Measurements from ENCODE around the gene C12orf42.
"Not testable (repeated sequence)": the region's sequence is repeated elsewhere in the genome, so short reads cannot be mapped to it uniquely, and the experiment has no call there.

The C12orf42 gene

DNA sequence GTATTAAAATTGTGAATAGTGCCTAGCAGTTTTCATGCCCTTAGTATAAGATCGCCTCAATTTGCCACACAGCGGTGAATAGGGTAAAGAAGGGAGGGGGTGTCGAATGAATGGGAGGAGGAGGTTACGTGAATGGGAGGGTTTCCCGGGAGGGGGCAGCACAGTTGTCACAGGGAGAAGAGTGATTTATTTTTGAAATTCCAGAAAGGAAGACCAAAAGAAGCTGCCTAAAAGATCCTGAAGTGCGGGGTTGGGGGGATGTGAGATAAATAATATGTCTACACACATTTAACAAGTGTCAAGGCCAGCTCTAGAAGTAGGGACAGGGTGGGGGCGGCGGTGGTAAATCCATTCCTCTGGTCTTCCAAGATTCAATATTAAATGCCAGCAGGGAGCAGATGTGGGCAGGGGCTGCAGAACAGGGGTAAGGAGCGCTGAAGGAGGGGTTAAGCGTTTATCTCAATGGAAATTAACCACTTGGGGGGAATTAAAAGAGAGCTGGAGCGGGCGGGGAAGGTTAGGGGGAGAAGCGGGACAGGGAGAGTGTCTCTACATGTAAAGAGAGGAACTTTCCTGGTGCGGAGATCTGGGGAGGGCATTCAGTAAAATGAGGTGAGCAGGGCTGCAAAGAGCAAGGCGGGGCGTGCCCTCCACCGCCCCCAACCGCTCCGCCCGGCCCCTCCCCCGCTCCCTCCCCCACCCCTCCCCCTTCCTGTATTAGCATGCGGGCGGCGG is 867 bp downstream of the C12orf42 start:
- DNase-seq: no peak

DNA sequence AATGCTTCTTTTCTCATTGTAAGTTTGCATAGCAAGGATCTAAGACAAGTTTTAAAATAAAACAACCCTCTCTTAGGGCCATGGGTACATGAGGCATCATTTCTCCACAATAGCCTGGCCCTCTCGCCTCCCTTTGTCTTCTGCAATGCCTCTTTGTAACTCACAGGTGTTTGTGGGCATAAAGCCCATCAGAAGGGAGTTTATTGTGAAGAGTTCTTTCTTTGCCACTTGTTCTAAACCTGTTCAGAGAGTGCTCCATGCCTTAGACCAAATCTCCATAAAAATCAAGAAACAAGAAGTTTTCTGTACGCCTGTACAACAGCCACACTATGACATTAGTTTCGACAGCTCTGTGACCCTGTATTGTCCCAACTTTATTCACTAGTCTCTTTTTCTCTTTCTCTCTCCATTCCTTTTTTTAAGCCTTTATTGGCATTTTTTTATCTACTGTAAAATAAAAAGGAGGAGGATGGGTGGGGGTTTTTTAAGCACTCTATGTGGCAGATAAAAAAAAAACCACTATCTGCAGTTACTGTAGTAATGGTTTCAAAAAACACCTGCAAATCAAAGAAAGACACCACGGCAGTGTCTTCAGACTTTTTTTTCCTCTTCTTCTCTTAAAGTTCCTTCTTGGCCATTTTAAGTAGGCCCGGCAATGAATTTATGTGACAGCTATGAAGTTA is 1.6 kb downstream of the C12orf42 start:
- DNase-seq: no peak

DNA sequence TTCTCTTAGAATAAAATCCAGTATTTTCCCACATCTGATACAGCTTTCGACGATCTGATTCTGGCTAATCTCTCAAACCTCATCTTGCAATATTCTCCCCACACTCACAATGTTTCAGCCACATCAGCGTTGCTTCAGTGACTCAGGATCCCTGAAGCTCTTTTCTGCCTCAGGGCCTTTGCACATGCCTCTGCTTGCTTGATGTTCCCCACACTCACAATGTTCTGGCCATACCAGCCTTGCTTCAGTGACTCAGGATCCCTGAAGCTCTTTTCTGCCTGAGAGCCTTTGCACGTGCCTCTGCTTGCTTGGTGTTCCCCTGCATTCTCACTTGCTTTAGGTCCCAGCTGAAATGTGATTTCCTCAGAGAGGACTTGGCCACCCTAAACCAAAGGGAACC is 2.6 kb downstream of the C12orf42 start:
- no peak for DNase-seq

DNA sequence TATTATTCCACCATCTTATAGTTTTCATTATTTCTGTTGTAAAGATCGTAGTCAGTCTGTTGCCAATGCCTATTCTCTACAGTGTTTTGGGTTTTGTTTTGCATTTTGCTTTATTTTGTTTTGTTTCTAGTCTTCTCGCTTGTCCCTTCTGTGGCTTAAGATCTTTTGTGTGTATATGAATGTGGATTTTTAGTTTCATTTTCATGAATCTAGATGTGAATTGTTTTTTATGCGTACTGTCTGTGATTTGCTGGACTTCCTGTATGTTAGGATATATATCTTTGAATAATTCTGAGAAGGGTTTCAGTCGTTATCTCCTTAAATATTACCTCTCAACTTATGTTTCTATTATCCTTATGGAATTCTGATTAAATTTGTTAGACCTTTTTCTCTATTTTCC is 13.4 kb downstream of the C12orf42 start:
- no peak for DNase-seq

DNA sequence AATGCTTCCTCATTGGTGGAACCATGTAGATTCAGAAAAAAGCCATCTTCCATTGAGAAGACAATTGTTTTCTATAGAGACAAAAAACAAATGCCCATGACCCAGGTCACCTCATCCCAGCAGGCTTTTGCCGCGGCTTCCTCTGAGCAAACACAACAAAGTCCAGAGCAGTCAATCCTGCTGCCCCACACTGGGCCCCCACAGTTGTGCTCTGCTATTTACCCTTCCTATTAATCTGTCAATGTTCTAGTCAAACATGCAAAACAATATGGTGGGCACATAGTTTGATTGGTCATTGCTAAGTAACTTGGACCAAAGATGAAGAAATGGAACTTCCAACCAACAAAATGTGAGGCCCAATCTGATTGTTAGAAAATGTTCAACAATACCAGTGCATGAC is 20.7 kb downstream of the C12orf42 start:
- DNase-seq: no peak

DNA sequence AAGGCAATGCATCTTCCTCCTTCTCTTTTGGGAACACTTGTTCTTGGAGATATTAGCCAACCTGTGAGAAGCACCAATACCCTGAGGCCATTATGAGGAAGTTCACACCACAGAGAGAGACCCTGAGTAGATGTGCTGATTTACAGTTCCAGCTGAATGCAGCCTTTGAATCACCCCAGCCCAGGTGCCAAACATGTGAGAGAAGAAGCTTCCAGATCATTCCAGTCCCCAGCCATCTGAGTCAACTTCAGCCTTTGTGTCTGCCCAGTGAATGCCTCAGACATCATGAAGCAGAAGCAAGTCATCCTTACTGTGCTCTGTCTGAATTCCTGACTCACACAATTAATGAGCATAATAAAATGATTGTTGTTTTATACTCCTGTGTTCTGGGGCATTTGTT is 25.1 kb downstream of the C12orf42 start:
- DNase-seq: no peak

DNA sequence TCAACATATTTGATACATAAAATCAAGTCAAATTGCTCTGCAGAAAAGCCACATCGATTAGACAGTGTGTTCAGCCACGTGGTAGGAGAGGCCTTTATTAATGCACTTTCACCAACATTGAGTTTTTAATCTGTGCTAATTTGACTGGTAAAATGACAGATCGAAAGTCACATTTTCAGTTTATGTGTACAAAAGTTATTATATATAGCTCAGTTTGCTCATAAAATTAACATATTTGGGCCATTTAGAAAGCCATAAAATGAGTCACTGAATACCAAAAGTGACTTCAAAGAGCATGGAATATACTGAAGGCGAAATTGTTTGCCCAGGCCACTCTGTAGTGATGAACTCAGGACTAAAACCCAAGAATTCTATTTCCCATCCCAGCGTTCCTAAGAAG is 26.0 kb downstream of the C12orf42 start:
- DNase-seq: no peak

DNA sequence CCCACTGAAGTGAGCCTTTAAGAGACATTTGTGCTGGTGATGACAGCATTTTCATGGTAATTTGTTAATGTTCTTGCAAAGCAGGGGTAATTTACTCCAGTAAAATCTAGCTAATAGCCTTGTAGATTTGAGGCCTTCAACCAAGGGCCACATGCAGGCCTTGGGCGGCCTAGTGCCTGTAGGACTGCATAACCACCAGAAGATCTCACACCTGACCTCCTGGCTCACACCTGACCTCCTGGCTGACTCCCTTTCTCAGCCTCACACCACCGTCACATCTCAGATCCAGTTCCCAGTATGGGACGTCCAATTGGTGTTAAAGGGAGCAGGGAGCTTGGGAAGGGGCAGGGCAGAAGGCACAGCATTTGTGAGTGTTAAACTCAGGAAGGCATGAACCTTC is 26.9 kb downstream of the C12orf42 start:
- no peak for DNase-seq

DNA sequence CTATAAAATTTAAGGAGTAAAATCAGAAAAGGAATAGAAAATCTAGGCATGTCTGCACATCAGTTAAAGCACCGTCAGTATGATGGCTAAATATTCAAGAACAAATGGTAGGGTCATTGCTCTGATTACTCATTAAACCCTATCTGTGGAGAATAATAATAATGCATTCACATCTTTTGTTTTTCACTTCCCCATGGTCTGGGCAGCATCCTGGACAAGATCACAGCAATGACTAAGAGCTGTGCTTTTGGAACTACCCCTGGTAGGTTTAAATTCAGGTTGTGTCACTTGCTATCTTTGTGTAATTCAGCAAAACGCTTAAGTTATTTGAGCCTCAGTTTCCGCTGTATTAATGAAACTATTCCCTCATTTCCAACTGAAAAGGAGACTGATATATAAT is 33.1 kb downstream of the C12orf42 start:
- no peak for DNase-seq

DNA sequence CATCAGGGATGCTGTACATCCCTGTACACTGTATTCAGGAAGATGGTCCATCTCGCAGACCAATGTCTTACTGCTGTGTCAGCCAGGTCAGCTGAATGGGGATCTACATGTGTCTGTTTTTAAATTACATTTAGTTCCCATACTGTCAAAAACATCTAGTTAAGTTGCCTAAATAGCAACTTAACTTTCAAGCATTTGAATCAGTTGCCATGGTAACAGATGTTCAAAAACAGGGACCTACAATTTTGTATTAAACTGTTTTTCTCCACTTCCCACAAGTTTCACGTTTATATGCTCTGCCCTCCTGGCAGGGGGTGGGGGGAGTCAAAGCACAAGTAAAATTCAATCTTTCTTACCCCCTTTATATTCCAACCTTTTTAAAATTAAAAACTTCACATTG is 38.3 kb downstream of the C12orf42 start:
- no peak for DNase-seq

DNA sequence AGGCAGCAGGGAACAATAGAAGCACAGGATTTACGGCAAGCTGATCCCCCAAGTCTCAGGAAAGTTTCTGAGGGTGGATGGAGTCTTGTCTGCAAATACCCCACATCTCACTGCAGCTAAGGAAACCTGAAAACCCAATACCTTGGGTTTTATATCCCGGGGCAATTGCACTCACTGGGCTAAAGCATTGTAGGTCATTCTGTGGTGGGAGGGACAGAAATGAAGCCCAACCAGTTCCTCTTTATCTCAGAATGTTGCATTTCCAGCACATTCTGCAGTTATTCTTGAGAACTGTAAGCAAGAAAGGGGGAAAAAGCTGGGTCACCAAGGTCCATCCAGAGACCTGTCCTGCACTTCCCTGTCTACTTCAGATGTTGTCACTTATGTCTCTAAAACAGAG is 39.8 kb downstream of the C12orf42 start:
- DNase-seq: no peak

DNA sequence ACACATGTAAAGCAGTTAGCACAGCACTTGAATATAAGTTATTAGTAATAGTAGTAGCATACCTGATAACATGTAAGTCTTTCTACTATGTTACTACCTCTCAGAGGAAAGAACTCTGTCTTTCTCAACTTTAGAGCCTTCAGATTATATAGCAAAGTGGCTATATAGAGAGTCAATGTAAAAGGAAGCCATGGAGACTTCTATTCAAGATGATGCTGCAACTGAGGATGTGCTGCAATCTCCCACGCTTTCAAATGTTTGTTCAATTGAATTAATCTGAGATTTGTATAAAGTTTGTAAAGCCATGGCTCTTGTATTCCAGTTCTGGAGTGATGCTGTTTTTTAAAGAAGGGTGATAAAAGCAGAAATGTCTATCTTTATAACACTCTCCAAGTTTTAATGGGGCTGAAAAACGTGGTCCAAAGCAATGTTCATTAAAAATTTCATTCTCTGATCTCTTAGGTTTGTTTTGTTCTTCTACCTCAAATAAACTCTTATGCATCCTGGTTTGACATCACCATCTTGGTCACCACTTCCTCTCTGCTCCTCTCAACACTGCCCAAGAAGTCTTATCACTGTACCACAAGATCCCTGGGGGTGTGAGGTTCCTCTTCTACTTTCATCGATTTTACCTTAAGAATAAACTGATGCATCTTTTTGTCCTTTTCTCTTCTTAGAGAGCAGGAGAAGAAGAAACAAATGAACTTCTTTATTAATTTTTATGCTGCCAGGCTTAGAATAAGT is 40.6 kb downstream of the C12orf42 start:
- no peak for DNase-seq

DNA sequence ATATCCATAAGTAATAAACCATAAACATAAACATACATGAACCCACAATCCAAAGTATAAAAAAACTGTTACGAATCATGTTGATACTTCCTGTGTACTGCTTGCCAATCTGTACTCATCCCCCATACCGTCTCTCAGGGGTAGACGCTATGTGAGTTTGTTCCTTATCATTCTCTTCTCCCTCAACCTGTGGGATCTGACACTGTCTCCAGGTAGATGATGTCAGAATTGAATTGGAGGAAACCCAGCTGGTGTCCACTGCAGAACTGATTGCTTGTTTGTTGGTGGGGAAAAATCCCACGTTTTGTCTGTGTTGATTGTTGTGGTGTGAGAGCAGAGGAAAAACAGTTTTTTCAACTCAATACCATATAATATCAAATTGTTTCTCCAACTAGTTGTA is 50.8 kb downstream of the C12orf42 start:
- DNase-seq: no peak

DNA sequence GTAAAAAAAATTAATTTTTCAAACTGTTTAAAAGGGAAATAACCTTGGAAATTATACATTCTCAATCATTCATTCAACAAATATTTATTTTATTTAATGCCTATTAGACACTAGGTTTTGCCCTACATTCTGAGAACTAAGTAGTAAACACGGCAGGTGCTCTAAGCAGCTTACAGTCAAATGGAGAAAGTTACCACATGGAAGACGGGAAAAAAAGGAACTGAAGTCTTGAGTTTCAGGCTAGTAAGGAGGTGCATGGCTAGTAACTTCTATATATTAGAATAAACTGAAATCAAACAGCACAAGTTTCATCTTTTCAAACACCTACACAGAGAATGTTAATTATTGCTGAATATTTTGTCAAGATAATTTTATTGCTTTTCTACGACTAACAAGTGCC is 52.9 kb downstream of the C12orf42 start:
- no peak for DNase-seq

DNA sequence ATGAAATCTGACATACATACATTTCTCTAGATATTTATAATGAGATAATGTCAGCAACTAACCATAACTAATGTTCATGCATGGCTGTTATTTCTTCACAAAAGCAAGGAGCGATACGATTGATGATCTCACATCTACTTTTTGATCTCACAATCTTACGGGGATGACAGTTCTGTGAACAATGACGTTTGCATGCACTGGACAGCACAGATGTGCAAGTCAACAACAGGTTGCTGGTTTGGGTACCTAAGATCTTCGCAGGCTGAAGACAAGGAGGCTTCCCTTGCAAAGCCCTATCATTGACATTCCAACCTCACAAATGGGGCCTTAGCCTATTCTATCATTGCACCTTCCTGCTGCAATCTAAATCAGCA is 53.6 kb downstream of the C12orf42 start:
- no peak for DNase-seq

DNA sequence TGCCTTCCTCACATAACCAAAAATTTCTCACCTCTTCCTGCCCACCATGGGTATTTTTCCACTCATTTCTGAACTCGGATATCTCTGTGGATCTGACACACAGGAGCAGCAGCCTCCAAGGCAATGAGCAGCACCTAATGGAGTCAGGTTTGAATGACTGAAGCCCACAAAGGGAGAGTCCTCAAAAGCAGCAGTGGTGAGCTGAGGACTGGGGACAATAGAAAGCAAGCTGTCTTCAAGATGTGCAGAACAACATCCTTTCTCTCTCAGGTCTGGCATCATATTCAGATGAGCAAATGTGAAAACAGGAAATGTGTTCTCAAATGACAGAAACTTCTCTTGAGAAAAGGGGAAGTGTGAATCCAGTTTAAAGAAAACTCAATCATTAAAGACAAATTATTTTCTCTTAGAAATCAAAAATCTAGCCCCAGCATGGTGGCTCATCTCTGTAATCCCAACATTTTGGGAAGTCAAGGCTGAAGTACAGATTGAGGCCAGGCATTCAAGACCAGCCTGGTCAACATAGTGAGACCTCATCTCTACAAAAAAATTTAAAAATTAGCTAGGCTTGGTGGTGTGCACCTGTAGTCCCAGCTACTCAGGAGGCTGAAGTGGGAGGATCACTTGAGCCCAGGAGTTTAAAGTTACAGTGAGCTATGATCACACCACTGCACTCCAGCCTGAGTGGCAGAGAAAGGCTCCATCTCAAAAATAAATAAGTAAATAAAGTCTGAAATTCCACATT is 54.2 kb downstream of the C12orf42 start:
- peak; percentile 5 for DNase-seq

DNA sequence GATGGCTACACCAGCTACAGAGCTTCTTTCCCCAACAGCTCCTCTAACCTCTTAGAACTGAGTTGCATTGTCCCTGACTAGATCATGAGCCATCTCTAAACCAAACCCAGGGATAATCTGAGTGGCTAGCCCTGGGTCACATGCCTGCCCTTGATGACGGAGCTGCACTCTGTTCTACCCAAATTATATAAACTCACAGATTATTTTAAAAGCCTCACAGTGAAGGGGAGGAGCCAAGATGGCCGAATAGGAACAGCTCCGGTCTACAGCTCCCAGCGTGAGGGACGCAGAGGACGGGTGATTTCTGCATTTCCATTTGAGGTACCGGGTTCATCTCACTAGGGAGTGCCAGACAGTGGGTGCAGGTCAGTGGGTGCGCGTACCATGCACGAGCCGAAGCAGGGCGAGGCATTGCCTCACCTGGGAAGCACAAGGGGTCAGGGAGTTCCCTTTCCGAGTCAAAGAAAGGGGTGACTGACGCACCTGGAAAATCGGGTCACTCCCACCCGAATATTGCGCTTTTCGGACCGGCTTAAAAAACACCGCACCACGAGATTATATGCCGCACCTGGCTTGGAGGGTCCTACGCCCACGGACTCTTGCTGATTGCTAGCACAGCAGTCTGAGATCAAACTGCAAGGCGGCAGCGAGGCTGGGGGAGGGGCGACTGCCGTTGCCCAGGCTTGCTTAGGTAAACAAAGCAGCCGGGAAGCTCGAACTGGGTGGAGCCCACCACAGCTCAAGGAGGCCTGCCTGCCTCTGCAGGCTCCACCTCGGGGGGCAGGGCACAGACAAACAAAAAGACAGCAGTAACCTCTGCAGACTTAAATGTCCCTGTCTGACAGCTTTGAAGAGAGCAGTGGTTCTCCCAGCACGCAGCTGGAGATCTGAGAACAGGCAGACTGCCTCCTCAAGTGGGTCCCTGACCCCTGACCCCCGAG is 61.3 kb downstream of the C12orf42 start:
- peak; percentile 6 for DNase-seq

DNA sequence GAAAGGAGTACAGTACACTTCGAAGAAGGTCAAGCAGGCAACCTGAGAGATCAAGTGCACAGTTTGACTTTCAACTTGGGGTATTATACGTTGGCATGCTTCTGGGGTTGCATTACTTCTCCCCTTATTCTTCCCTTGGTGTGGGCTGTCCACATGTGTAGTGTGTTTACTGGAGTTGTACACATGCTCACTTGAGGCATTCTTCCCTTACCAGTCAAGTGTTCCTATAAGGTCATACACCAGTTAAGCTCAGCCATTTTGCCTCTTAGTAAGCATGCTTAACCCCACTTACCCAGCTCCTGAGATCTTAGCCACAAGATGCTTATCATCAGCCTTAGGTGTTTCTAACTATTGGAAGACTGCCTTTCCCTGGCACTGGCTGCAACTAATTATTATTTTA is 63.8 kb downstream of the C12orf42 start:
- DNase-seq: no peak

DNA sequence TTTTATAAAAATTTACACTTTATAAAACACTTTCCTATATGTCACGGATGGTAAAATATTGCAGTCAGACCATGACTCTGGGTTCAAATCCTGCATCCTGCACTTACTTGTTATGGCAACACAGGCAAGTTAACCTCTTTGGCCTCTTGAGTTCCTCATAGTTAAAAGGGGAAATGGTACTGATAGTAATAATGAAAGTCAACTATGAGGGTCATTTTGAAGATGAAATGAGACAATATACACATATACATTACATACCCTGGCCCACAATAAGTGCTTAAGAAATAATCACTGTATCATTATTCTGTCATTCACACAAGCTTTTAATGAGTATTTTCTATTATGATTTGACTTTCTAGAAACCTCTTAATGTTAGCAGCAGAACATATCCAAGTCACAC is 64.4 kb downstream of the C12orf42 start:
- DNase-seq: no peak

DNA sequence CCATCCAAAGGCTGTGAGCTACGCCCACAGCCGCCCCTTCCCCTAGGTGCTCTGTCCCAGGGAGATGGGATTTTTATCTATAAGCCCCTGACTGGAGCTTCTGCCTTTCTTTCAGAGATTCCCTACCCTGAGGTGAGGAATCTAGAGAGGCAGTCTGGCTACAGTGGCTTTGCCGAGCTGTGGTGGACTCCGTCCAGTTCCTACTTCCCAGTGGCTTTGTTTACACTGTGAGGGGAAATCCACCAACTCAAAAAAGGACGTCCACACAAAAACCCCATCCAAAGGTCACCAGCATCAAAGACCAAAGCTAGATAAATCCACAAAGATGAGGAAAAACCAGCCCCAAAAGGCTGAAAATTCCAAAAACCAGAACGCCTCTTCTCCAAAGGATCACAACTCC is 70.1 kb downstream of the C12orf42 start:
- DNase-seq: not testable (repeated sequence)

DNA sequence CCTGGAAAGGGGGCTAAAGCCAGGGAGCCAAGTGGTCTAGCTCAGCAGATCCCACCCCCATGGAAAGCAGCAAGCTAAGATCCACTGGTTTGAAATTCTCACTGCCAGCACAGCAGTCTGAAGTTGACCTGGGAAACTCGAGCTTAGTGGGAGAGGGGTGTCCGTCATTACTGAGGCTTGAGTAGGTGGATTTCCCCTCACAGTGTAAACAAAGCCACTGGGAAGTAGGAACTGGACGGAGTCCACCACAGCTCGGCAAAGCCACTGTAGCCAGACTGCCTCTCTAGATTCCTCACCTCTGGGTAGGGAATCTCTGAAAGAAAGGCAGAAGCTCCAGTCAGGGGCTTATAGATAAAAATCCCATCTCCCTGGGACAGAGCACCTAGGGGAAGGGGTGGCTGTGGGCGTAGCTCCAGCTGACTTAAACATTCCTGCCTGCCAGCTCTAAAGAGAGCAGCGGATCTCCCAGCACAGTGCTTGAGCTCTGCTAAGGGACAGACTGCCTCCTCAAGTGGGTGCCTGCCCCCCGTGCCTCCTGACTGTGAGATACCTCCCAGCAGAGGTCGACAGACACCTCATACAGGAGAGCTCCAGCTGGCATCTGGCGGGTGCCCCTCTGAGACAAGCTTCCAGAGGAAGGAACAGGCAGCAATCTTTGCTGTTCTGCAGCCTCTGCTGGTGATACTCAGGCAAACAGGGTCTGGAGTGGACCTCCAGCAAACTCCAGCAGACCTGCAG is 70.8 kb downstream of the C12orf42 start:
- not testable (repeated sequence) for DNase-seq

DNA sequence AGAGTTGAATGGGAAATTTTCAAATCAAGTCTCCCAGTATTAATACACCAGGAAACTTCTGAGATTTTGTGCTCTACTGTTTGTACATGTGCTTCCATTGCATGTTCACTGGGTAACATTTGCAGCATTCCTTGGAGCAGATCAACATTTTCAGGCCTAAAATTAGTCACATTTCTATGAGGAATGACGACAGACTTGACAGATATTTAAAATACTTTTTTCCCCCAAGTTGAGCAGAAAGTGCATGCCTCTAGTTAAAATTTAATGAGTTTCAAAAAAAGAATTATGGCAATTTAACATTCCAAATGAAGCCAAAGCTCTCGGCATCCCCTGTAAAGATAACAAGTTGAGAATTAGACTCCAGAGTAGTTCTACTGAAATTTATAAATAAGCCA is 72.3 kb downstream of the C12orf42 start:
- no peak for DNase-seq

All from activated effector memory CD4-positive, alpha-beta T cell treated with Interleukin-2 at 50 U/mL for 16 hours (primary cell).